ENCODE data around the gene GNAI3.

DNA sequence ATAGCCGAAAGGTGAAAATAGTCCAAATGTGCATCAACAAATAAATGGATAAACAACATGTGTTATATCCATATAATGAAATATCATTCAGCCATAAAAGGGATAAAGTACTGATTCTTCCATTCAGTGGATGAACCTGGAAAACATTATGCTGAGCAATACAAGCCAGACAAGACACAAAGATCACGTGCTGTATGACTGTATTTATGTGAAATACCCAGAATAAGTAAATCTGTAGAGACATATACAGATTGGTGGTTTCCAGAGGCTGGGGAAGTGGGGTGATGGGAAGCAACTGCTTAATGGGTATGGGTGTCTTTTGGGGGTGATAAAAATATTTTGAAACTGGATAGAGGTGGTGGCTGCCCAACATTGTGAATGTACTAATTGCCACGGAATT lies 94.2 kb downstream of the GNAI3 start:
- TF ChIP-seq CTCF (conservative IDR thresholded peaks at IDR 0.05; ENCODE audit: low read depth, low read length) (no peak), EZH2 (IDR thresholded peaks at IDR 0.05; ENCODE audit: borderline replicate concordance, low read depth, low read length, poor library complexity, severe bottlenecking) (no peak)
